OCI-LY7 (cell line): ENCODE results near the gene SMAP1.

Experiments
- EZH2phosphoT487 ChIP-seq: fragments of 200-600 bp; sonication (generic); IDR thresholded peaks from 2 replicates; pipeline ENCODE4 v1.6.1; 2018; ENCODE audit warnings: low read depth, borderline replicate concordance, mild to moderate bottlenecking, mixed run types, antibody characterized with exemption, low read length, moderate library complexity, mixed read lengths
- TF ChIP-seq, protein P1 (sequence below): fragments of 200-600 bp; sonication (generic); conservative IDR thresholded peaks from 2 replicates; pipeline ENCODE4 v1.5.1; 2014; ENCODE audit warnings: mild to moderate bottlenecking, antibody characterized with exemption, low read length, moderate library complexity, mixed read lengths

DNA sequence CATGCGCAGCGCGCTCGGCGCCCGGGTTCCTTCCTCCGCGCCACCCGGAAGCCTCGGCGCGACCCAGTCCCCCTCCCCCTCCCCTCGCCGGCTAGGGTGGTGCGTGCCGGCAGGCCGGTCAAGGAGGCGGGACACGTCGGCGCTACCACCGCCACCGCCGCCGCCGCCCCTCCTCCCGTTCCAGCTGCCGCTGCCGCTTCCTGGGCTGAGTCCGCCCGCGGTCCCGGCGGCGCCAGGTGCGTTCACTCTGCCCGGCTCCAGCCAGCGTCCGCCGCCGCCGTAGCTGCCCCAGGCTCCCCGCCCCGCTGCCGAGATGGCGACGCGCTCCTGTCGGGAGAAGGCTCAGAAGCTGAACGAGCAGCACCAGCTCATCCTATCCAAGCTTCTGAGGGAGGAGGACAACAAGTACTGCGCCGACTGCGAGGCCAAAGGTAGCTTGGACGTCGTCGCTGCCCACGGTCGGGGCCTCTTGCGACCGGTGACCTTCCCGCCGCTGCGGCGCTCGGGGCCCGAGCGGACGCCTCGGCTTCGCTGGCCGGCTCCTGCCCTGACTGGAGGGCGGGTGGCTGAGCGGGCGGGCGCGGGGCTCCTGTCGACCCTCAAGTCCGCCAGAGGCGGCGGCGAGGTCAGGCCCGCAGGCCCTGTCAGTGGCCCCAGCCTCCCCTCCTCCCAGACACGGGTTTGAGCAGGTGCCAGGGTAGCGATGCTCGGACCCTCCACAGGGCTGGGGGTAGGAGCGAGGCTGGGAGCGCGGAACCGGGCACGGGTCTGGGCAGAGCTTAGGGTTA is at the start of gene SMAP1:
- TF ChIP-seq, protein P1, sequence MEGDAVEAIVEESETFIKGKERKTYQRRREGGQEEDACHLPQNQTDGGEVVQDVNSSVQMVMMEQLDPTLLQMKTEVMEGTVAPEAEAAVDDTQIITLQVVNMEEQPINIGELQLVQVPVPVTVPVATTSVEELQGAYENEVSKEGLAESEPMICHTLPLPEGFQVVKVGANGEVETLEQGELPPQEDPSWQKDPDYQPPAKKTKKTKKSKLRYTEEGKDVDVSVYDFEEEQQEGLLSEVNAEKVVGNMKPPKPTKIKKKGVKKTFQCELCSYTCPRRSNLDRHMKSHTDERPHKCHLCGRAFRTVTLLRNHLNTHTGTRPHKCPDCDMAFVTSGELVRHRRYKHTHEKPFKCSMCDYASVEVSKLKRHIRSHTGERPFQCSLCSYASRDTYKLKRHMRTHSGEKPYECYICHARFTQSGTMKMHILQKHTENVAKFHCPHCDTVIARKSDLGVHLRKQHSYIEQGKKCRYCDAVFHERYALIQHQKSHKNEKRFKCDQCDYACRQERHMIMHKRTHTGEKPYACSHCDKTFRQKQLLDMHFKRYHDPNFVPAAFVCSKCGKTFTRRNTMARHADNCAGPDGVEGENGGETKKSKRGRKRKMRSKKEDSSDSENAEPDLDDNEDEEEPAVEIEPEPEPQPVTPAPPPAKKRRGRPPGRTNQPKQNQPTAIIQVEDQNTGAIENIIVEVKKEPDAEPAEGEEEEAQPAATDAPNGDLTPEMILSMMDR = no peak
- no peak for TF ChIP-seq EZH2phosphoT487
